ENCODE results near the gene MYOZ1.
"Not testable (repeated sequence)": the region's sequence is repeated elsewhere in the genome, so short reads cannot be mapped to it uniquely, and the experiment has no call there.

DNA sequence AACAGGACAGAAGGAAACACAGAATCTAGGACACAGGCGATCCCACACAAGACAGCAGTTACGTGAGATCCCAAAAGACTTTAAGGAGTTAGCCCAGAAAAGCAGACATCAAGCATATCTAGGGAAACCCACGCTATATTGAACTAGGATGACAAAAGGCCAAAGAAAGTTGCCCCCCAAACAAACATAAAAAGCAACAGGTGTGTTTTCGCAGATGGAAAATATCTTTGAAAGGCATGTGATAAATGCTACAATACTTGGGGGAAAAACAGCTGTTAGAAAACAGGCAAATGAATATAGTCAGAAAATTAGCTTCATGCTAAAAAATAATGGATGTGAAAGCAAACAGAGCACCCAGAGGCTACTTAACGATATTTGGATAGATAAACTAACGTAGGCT is 49.5 kb upstream of the MYOZ1 start:
- TF ChIP-seq, protein P1, sequence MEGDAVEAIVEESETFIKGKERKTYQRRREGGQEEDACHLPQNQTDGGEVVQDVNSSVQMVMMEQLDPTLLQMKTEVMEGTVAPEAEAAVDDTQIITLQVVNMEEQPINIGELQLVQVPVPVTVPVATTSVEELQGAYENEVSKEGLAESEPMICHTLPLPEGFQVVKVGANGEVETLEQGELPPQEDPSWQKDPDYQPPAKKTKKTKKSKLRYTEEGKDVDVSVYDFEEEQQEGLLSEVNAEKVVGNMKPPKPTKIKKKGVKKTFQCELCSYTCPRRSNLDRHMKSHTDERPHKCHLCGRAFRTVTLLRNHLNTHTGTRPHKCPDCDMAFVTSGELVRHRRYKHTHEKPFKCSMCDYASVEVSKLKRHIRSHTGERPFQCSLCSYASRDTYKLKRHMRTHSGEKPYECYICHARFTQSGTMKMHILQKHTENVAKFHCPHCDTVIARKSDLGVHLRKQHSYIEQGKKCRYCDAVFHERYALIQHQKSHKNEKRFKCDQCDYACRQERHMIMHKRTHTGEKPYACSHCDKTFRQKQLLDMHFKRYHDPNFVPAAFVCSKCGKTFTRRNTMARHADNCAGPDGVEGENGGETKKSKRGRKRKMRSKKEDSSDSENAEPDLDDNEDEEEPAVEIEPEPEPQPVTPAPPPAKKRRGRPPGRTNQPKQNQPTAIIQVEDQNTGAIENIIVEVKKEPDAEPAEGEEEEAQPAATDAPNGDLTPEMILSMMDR (IDR thresholded peaks at IDR 0.05) = not testable (repeated sequence)
- TF ChIP-seq POLR2AphosphoS5, TCF7L2 (IDR thresholded peaks at IDR 0.05; ENCODE audit: low read depth, low read length): not testable (repeated sequence)
- TF ChIP-seq, protein P2, sequence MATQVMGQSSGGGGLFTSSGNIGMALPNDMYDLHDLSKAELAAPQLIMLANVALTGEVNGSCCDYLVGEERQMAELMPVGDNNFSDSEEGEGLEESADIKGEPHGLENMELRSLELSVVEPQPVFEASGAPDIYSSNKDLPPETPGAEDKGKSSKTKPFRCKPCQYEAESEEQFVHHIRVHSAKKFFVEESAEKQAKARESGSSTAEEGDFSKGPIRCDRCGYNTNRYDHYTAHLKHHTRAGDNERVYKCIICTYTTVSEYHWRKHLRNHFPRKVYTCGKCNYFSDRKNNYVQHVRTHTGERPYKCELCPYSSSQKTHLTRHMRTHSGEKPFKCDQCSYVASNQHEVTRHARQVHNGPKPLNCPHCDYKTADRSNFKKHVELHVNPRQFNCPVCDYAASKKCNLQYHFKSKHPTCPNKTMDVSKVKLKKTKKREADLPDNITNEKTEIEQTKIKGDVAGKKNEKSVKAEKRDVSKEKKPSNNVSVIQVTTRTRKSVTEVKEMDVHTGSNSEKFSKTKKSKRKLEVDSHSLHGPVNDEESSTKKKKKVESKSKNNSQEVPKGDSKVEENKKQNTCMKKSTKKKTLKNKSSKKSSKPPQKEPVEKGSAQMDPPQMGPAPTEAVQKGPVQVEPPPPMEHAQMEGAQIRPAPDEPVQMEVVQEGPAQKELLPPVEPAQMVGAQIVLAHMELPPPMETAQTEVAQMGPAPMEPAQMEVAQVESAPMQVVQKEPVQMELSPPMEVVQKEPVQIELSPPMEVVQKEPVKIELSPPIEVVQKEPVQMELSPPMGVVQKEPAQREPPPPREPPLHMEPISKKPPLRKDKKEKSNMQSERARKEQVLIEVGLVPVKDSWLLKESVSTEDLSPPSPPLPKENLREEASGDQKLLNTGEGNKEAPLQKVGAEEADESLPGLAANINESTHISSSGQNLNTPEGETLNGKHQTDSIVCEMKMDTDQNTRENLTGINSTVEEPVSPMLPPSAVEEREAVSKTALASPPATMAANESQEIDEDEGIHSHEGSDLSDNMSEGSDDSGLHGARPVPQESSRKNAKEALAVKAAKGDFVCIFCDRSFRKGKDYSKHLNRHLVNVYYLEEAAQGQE (IDR thresholded peaks at IDR 0.05; ENCODE audit: insufficient read depth in 1 of 2, low read depth in 2 of 2, low read length in 1 of 2) = not testable (repeated sequence)

All from Panc1 (cell line).